DMS79 (cell line): ENCODE data around the gene SVEP1.
"Not testable (repeated sequence)": the region's sequence is repeated elsewhere in the genome, so short reads cannot be mapped to it uniquely, and the experiment has no call there.

Source experiments
- DNase-seq: peaks from one replicate; lab custom pipeline; 2025; lab: John Stamatoyannopoulos, UW

SVEP1 gene

DNA sequence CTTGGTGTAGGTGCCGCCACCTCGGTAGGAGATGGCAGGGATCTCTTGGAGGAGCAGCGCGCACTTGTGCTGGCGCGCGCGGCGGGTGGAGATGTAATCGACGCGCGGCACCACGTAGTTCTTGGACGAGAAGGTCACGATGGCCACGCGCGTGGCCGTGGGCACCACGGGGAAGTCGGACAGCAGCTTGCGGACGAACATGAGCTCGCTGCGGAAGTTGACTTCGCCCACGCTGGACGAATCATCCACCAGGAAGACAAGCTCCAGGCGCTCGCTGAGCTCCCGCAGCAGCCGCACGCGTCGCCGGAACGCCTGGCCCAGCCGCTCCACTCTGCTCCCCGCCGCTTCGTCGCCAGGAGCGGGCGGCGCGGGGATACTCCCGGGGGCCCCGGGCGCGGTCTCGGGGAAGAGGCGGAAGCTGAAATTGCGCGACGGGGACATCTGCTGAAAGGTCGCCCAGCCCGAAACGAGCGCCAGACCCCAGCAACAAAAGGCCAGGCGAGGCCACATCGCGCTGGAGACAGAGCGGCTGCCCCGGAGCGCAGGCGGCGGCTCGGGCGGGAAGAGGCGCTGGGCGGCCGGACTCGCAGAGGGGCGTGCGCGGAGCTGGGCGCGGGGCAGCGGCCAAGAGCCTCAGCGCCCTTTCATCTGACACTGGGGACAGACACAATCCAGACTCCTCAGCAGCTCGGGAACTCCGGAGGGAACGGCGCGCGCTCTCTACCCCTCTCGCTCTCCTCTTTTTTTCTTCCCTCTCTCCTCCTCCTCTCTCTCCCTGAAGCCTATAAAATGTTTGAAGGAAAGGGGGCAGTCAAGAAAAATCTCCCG lies at the start of gene SVEP1:
TSS of gene SVEP1 (minus strand) at position 708 of the 828 bp plus-strand sequence. CDS start at position 510, 198 bp downstream.
- peak; percentile 41 for DNase-seq

GRCh38 chr9:110626101-110626829 lies 46.7 kb upstream of the SVEP1 start:
- no peak for DNase-seq

DNA sequence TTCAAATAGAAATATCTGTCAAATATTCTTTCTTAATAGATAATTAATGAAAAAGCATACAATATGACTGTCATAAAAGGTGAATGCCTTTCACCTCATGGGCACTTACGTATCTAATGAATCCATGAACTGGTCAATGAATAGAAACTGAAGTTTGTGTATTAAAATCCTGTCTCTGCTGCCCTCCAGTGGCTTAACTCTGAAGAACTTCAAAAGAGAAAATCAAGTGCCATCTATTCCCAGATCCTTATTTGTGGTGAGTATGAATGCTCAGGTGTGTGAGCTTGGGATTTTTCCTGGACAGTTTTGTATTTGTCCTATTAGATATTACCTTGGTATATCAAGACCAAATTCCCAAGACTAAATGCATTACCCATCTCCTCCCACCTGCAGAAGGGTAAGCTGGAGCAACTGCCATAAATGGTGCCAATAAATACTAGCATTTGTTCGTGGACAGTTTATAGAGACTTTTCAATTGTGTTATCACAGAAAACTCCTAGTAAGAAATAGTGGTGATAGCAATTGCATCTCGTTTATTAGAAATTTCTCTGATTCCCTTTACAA lies 44.0 kb upstream of the SVEP1 start:
- peak; percentile 8 for DNase-seq

- DNase-seq = no peak
These were observed 42.8 kb upstream of the SVEP1 start for GRCh38 chr9:110622368-110622767.

DNA sequence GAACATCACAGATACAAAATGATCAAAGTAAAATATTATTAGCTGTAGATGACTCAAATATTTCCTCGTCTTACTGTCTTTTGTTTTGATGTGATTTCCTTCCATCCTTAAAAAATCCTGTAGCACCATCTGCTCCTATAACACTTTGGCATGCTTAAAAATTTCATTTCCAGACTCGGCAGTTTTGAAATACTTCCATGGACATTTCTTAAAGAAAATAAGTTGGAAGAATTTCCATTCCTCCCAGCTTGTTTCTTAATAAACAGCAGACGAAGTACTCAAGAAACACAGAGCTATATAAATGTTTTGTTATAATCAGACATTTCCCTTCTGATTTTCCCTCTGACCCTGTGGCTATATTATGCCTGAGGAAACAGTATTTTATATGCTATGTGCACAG lies 41.2 kb upstream of the SVEP1 start:
- no peak for DNase-seq

- no peak for DNase-seq
These were observed 40.3 kb upstream of the SVEP1 start for GRCh38 chr9:110619831-110620230.

DNA sequence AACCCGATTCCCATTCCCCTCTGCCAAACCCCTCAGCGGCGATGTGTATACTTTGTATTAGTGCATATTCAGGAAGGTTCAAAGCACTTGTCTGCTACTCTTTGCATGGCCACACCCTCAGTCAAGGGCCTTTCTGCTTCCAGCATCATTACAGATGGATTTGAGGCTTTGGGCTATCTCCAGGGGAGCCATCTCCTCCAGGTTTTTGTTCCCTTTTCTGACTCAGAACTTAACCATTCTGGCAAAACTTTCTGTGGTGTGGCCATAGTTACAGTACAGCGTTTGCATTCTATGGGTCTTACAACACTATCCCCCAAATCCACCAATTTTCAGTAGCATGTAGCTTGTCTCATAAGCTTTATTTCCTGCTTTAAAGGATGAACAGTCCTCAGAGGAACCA lies 36.0 kb upstream of the SVEP1 start:
- no peak for DNase-seq

GRCh38 chr9:110614576-110614975 lies 35.0 kb upstream of the SVEP1 start:
- not testable (repeated sequence) for DNase-seq

DNA sequence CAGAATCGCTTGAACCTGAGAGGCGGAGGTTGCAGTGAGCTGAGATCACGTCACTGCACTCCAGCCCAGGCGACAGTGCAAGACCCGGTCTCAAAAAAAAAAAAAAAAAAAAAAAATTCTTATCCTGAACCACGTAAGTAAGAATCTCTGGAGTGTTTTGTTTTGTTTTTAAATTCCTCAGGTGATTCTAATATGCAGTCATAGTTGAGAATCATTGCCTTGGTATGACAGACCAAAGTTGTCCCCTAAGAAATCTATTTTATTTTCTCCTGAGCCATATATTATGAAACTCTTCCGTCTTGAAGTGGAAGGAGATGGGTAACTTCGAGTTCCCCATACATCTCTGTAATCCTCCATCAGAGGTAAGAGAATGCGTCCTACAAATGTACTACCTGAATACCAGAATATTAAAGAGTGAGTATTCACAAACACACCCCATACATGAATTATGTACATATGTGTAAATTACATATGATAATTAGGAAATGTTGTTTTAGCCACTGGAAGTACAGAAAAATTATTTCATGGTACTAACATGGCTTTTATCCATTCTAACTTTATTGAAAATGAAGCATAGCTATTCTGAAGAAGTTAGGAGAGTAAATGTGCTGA lies 26.7 kb upstream of the SVEP1 start:
- no peak for DNase-seq

GRCh38 chr9:110605565-110605964 lies 26.0 kb upstream of the SVEP1 start:
- DNase-seq = no peak

- DNase-seq = no peak
These were observed 24.6 kb upstream of the SVEP1 start for GRCh38 chr9:110604171-110604601.

GRCh38 chr9:110602281-110602680 lies 22.7 kb upstream of the SVEP1 start:
- DNase-seq = no peak

- DNase-seq = peak; percentile 83
These were observed 21.6 kb upstream of the SVEP1 start for GRCh38 chr9:110601098-110601497.

DNA sequence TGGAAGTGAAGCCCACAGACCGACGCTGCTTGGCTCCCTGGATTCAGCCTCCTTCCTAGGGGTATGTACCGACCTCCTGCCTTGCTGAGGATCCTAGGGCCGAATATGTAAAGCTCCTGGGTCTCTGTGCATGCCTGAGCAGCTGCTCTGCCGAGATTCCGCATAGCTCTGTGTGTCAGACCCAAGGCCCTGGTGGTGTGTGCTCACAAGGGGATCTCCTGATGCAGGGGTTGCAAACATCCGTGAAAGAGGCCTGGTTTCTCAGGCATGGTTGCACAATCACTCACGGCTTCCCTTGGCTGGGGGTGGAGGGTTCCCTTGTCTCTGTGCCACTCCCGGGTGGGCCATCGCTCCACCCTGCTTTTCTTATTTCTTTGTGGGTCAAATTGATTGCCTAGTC lies 19.9 kb upstream of the SVEP1 start:
- peak; percentile 78 for DNase-seq

DNA sequence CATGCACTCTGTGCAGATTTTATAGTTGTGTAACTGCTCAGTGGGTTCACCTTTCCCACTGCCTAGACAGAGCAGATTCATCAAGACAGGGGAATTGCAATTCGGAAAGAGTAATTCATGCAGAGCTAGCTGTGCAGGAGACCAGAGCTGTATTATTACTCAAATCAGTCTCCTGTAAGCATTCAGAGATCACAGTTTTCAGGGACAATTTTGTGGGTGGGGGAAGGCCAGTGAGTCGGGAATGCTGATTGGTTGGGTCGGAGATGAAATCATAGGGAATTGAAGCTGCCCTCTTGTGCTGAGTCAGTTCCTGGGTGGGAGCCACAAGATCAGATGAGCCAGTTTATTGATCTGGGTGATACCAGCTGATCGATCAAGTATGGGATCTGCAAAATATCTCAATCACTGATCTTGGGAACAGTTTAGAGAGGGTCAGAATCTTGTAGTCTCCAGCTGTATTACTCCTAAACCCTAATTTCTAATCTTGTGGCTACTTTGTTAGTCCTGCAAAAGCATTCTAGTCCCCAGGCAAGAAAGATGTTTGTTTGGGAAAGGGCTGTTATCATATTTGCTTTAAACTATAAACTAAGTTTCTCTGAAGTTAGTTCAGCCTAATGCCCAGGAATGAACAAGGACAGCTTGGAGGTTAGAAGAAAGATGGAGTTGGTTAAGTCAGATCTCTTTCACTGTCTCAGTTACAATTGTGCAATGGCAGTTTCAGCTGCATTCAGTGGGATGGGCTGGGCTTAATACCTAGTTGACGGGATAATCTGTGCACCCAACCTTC lies 12.7 kb upstream of the SVEP1 start:
- no peak for DNase-seq

DNA sequence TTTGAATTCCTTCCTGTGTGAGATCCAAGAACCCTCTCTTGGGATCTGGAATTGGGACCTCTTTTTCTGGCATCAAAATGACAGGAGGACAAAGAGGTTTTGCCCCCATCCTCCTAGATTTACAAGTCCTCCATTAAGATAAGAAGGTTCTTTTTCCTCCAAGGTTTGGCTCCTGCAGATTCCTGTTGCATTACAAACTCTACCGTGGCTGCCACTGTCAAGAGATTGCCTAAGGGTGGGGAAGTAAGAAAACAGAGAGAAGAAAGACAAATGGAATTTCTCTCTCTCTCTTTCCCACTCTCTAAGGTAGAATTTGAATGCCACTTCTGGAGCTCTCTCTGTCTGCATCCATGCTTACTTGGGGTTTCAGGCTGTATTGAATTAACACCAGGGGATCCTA lies 12.0 kb upstream of the SVEP1 start:
- no peak for DNase-seq

DNA sequence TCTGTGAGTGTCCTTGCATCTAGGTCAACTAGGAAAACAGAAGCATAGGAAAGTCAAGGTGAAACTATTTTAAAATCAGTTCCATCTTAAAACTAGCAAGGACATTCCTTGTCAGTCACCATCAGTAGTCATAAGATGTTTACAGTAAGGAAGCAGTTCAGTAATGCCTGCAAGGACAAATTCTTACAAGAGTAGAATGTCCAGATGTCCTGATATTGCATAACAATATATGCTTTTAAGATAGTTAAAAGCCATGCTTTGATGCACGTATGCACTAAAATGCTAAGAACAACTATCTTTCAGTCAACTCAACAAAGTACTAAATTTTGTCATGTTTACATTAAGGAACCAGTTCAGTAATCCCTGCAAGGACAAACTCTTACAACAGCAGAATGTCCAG lies 11.3 kb upstream of the SVEP1 start:
- DNase-seq = no peak

DNA sequence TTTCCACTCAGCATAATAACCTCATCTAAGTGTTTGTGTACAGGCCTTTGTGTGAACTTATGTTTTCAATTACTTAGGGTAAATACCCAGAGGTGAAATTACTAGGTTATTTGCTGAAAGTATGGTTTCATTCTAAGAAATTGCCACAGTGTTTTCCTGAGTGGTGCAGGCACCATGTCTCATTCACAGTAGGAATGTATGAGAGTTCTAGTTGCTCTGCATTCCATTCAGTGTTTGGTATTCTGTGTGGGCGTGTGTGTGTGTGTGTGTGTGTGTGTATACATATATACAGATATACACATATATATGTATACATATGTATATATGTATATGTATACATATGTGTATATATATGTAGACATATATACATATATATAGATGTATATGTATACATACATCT lies 8.8 kb upstream of the SVEP1 start:
- no peak for DNase-seq

- DNase-seq = no peak
These were observed 3.7 kb upstream of the SVEP1 start for GRCh38 chr9:110583237-110583636.

GRCh38 chr9:110582156-110582555 lies 2.6 kb upstream of the SVEP1 start:
- DNase-seq = no peak

DNA sequence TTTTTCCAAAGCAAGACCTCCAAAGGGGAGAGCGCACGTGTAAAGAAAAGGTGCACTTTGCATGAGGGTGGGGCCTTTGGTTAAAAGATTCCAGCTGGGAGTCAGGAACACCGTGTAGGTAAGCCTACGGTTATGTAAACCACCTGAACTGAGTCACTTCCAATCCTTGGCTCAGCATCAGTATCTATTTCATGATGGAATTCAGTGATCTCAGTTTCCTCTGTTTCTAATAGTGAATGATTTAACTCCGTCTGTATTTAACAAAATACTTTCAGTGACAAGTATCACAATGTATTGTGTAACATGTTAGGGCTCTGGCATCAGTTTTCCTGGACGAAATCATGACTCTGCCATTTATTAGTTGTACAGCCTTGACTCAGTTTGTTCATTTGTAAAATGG lies 1.3 kb upstream of the SVEP1 start:
- no peak for DNase-seq

DNA sequence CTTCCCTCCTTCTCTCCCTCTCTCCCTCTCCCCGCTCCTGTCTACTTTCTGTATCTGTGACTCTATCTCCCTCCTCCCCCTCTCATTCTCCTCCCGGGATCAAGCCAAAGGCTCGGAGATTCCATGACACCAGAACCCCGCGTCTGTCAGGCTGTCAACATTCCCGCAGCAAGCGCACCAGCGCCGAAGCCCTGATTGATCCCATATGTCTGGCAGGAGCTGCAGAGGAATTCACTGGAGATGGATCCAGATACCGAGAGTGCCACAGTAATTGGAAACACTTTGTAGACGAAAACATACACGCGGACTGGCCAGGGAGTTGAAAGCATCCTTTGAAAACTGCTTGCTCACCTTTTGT lies 300 bp upstream of the SVEP1 start:
- DNase-seq = no peak
